ENCODE data around the gene E2F2.

DNA sequence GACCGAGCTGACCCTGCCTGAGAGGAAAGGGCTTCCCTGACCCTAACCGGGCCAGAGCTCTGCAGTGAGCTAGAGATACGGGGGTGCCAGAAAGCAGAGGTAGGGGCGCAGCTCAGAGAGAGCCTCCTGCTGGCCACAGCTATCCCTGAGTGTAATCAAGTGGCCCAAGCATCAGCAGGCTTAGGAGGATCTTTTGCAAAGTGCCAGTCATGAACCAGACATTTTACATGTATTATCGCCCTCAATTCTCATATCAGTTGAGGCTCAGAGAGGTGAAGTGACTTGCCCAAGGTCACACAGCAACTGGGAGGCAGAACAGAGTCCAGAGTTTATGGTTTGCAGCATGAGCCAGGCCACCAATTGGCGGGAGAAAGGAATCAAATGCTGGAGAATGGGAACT is 35.3 kb upstream of the E2F2 start:
- TF ChIP-seq CTCF (IDR thresholded peaks at IDR 0.05) (no peak), POLR2AphosphoS5 (IDR thresholded peaks at IDR 0.05; ENCODE audit: insufficient read depth in 1 of 2, low read depth in 1 of 2) (no peak)

Measured in vagina (tissue), 2 donors.